ENCODE results near the gene SLC34A1. TPM values are rescaled to one million over a fixed set of nuclear protein-coding genes. Genes with fewer than 3 reads are reported as not detected.
"Not testable (repeated sequence)": the region's sequence is repeated elsewhere in the genome, so short reads cannot be mapped to it uniquely, and the experiment has no call there.

Gene SLC34A1
- total and polyA plus RNA-seq, 4 donors, result not detected

DNA sequence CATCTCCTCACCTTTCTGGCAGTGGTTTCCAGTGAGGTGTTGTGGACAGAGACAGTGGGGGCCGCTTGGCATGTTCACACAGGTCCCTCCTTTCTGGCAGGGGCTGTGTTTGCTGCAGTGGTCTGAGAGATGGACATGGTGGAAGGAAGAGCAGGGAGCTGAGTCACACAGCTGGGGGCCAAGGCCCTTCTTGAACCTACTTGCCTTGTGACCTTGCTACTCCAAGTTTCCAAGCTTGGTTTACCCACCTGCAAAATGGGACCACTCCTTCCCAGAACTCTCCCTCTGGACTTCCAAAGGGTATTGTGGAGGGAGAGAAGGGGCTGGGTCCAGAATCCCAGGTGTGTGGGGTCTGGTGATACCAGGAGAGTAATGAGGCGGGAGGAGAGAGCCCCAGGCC, 21.1 kb downstream of the SLC34A1 start:
- Histone ChIP-seq H3K9me3 (ENCODE audit: control insufficient read depth, low read length) (no peaks in the 10 kb centered on the region), H3K27me3 (ENCODE audit: control insufficient read depth in 1 of 2, insufficient read depth in 2 of 2, low read length in 1 of 2) (peaks cover 0 to 3% of the 10 kb centered on the region in 2 donors), H3K4me1 (ENCODE audit: control insufficient read depth in 1 of 2, insufficient read depth in 2 of 2, low read length in 2 of 2) (no peaks in the 10 kb centered on the region), H3K27ac (ENCODE audit: low read depth in 1 of 2, low read length in 2 of 2) (no peak overlapping the region), H3K36me3 (ENCODE audit: control insufficient read depth in 1 of 2, insufficient read depth in 2 of 2, low read length in 1 of 2) (no peaks in the 10 kb centered on the region), H3K4me3 (ENCODE audit: low read length in 2 of 2) (no peak overlapping the region)
- 86 to 100% methylated on average over 2 of the region's 2 CpGs for WGBS, 2 donors
- DNase-seq (no peak), ATAC-seq (ENCODE audit: low FRiP score) (no peak)
- intact Hi-C loops (cut with DNase I), result no loop called here

DNA sequence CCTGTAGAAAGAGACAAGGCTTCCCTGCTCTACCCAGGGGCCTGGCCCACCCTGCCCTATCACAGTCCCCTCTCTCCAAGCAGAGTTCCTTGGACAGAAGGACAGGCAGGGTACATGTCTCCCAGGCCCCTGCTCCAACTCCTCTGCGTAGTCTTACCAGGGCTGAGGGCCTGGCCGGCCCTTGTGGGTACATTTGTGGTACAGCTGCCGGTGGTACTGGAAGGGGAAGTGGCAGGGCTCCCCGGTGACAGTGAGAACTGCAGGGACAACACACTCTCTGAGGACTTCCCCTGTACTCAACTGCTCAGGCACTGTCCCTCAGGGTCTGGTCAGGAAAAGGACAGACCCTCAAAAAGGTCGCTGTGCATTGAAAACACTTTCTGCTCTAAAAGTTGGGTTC, 21.6 kb downstream of the SLC34A1 start:
- DNase-seq (peak in 1 of 2 donors; percentile 64), ATAC-seq (ENCODE audit: low FRiP score) (no peak)
- 88 to 92% methylated on average over 5 of the region's 5 CpGs for WGBS, 2 donors
- intact Hi-C loops (cut with DNase I), result no loop called here
- H3K4me3 ChIP-seq (ENCODE audit: low read length in 2 of 2), result no peak overlapping the region
- H3K36me3 ChIP-seq (ENCODE audit: control insufficient read depth in 1 of 2, insufficient read depth in 2 of 2, low read length in 1 of 2), result no peaks in the 10 kb centered on the region
- H3K9me3 ChIP-seq (ENCODE audit: control insufficient read depth, low read length), result no peaks in the 10 kb centered on the region
- peaks cover 0 to 3% of the 10 kb centered on the region in 2 donors for H3K27me3 ChIP-seq (ENCODE audit: control insufficient read depth in 1 of 2, insufficient read depth in 2 of 2, low read length in 1 of 2)
- H3K4me1 ChIP-seq (ENCODE audit: control insufficient read depth in 1 of 2, insufficient read depth in 2 of 2, low read length in 2 of 2), result no peaks in the 10 kb centered on the region
- no peak overlapping the region for H3K27ac ChIP-seq (ENCODE audit: low read depth in 1 of 2, low read length in 2 of 2)

DNA sequence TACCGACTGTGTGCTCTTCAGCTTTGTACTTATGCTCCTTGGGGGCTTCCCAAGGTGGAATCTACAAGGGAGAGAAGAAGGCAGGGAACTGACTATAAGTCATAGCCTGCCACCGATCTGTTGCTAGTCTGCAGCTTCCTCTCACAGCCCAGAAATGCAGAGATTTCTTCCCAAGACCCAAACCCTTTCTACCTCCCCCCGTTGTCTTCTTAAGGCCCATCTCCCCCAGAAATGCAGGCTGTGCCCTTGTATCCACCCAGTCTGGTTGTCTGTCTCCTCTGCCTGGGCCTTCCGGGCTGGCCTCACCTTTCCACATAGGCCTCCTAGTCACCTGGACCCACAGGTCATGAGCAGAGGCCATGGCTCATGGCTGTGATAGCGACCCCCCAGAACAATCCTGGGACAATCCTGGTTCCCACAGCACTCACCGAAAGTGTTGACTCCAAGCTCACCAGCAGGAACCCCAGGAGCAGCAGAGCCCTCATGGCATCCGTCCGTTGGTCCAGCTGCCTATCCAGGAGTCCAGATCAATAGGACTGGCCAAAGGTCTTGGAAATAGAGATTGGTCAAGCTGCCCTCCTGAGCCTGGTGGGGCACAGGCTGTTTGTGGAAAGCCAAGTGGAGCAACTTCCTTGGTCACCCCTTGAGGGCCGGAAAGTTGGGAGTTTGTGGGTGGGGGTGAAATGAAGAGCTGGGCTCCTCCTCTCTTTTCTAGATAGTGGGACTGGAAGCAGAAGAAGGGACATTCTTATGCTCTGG, 25.0 kb downstream of the SLC34A1 start, which contains the start of gene F12:
Gene F12, minus strand, starts transcription at position 522 of the 759 bp plus-strand sequence. Its CDS starts 37 bp downstream, at position 485.
- intact Hi-C loops (cut with DNase I), result no loop called here

GRCh38 chr5:177410575-177410974, 26.3 kb downstream of the SLC34A1 start:
- 89 to 92% methylated on average over 3 of the region's 3 CpGs for WGBS, 2 donors
- H3K4me1 ChIP-seq (ENCODE audit: control insufficient read depth in 1 of 2, insufficient read depth in 2 of 2, low read length in 2 of 2), result no peaks in the 10 kb centered on the region
- no peak for ATAC-seq (ENCODE audit: low FRiP score)

More for the DNA sequence above, 25.0 kb downstream of the SLC34A1 start, which contains the start of gene F12:
- Histone ChIP-seq H3K4me3 (ENCODE audit: low read length in 2 of 2) (no peak within 1 kb of the TSS), H3K9me3 (ENCODE audit: control insufficient read depth, low read length) (no peaks in the 10 kb centered on the region), H3K36me3 (ENCODE audit: control insufficient read depth in 1 of 2, insufficient read depth in 2 of 2, low read length in 1 of 2) (no peaks in the 10 kb centered on the region), H3K27ac (ENCODE audit: low read depth in 1 of 2, low read length in 2 of 2) (no peak within 1 kb of the TSS), H3K27me3 (ENCODE audit: control insufficient read depth in 1 of 2, insufficient read depth in 2 of 2, low read length in 1 of 2) (no peaks in the 10 kb centered on the region), H3K4me1 (ENCODE audit: control insufficient read depth in 1 of 2, insufficient read depth in 2 of 2, low read length in 2 of 2) (no peaks in the 10 kb centered on the region)
- ATAC-seq (ENCODE audit: low FRiP score) (no peak), DNase-seq (no peak)
- 90 to 92% methylated on average over 9 of the region's 9 CpGs for WGBS, 2 donors

GRCh38 chr5:177412603-177413233, 28.5 kb downstream of the SLC34A1 start:
- H3K4me3 ChIP-seq (ENCODE audit: low read length in 2 of 2), result no peak overlapping the region
- H3K4me1 ChIP-seq (ENCODE audit: control insufficient read depth in 1 of 2, insufficient read depth in 2 of 2, low read length in 2 of 2), result no peaks in the 10 kb centered on the region
- H3K27me3 ChIP-seq (ENCODE audit: control insufficient read depth in 1 of 2, insufficient read depth in 2 of 2, low read length in 1 of 2), result no peaks in the 10 kb centered on the region
- H3K36me3 ChIP-seq (ENCODE audit: control insufficient read depth in 1 of 2, insufficient read depth in 2 of 2, low read length in 1 of 2), result no peaks in the 10 kb centered on the region
- no peak overlapping the region for H3K27ac ChIP-seq (ENCODE audit: low read depth in 1 of 2, low read length in 2 of 2)
- intact Hi-C loops (cut with DNase I), result no loop called here
- DNase-seq (no peak), ATAC-seq (ENCODE audit: low FRiP score) (no peak)
- no peaks in the 10 kb centered on the region for H3K9me3 ChIP-seq (ENCODE audit: control insufficient read depth, low read length)
- WGBS, 2 donors, result 83 to 87% methylated on average over 8 of the region's 8 CpGs

More at GRCh38 chr5:177410575-177410974, 26.3 kb downstream of the SLC34A1 start:
- Histone ChIP-seq H3K4me3 (ENCODE audit: low read length in 2 of 2) (no peak overlapping the region), H3K27me3 (ENCODE audit: control insufficient read depth in 1 of 2, insufficient read depth in 2 of 2, low read length in 1 of 2) (no peaks in the 10 kb centered on the region), H3K9me3 (ENCODE audit: control insufficient read depth, low read length) (no peaks in the 10 kb centered on the region), H3K27ac (ENCODE audit: low read depth in 1 of 2, low read length in 2 of 2) (no peak overlapping the region), H3K36me3 (ENCODE audit: control insufficient read depth in 1 of 2, insufficient read depth in 2 of 2, low read length in 1 of 2) (no peaks in the 10 kb centered on the region)
- no peak for DNase-seq
- intact Hi-C loops (cut with DNase I), result no loop called here

- Histone ChIP-seq H3K4me1 (ENCODE audit: control insufficient read depth in 1 of 2, insufficient read depth in 2 of 2, low read length in 2 of 2) (no peaks in the 10 kb centered on the region), H3K9me3 (ENCODE audit: control insufficient read depth, low read length) (no peaks in the 10 kb centered on the region), H3K36me3 (ENCODE audit: control insufficient read depth in 1 of 2, insufficient read depth in 2 of 2, low read length in 1 of 2) (no peaks in the 10 kb centered on the region), H3K27me3 (ENCODE audit: control insufficient read depth in 1 of 2, insufficient read depth in 2 of 2, low read length in 1 of 2) (no peaks in the 10 kb centered on the region), H3K27ac (ENCODE audit: low read depth in 1 of 2, low read length in 2 of 2) (no peak overlapping the region), H3K4me3 (ENCODE audit: low read length in 2 of 2) (no peak overlapping the region)
- no peak for ATAC-seq (ENCODE audit: low FRiP score)
- intact Hi-C loops (cut with DNase I), result no loop called here
- WGBS, 2 donors, result 76 to 82% methylated on average over 3 of the region's 3 CpGs
- no peak for DNase-seq
These were observed 30.2 kb downstream of the SLC34A1 start for GRCh38 chr5:177414481-177414880.

- intact Hi-C loops (cut with DNase I); DNase-seq; H3K4me3 ChIP-seq (ENCODE audit: low read length in 2 of 2); H3K36me3 ChIP-seq (ENCODE audit: control insufficient read depth in 1 of 2, insufficient read depth in 2 of 2, low read length in 1 of 2); ATAC-seq (ENCODE audit: low FRiP score); H3K27me3 ChIP-seq (ENCODE audit: control insufficient read depth in 1 of 2, insufficient read depth in 2 of 2, low read length in 1 of 2); H3K4me1 ChIP-seq (ENCODE audit: control insufficient read depth in 1 of 2, insufficient read depth in 2 of 2, low read length in 2 of 2); H3K9me3 ChIP-seq (ENCODE audit: control insufficient read depth, low read length); H3K27ac ChIP-seq (ENCODE audit: low read depth in 1 of 2, low read length in 2 of 2): not testable (repeated sequence)
- WGBS, 2 donors, result 93 to 95% methylated on average over 6 of the region's 6 CpGs
These were observed 32.8 kb downstream of the SLC34A1 start for GRCh38 chr5:177417081-177417480.

DNA sequence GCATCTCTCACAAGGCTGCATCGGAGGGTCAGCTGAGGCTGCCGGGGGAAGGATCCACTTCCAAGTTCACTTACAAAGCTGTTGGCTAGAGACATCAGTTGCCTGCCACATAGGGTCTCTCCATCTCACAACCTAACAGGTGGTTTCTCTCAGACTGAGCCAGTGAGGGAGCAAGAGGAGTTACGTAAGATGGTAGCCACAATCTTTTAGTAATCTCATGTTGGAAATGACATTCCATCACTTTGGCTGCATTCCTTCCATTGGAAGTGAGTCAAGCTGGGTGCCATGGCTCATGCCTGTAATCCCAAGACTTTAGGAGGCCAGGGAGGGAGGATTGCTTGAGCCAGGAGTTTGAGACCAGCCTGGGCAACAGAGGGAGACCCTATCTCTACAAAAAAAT, 34.8 kb downstream of the SLC34A1 start:
- Histone ChIP-seq H3K4me1 (ENCODE audit: control insufficient read depth in 1 of 2, insufficient read depth in 2 of 2, low read length in 2 of 2) (no peaks in the 10 kb centered on the region), H3K36me3 (ENCODE audit: control insufficient read depth in 1 of 2, insufficient read depth in 2 of 2, low read length in 1 of 2) (no peaks in the 10 kb centered on the region), H3K27me3 (ENCODE audit: control insufficient read depth in 1 of 2, insufficient read depth in 2 of 2, low read length in 1 of 2) (no peaks in the 10 kb centered on the region), H3K27ac (ENCODE audit: low read depth in 1 of 2, low read length in 2 of 2) (no peak overlapping the region), H3K4me3 (ENCODE audit: low read length in 2 of 2) (no peak overlapping the region), H3K9me3 (ENCODE audit: control insufficient read depth, low read length) (no peaks in the 10 kb centered on the region)
- ATAC-seq (ENCODE audit: low FRiP score), result no peak
- 76 to 77% methylated on average over 3 of the region's 3 CpGs for WGBS, 2 donors
- no peak for DNase-seq
- intact Hi-C loops (cut with DNase I), result no loop called here

DNA sequence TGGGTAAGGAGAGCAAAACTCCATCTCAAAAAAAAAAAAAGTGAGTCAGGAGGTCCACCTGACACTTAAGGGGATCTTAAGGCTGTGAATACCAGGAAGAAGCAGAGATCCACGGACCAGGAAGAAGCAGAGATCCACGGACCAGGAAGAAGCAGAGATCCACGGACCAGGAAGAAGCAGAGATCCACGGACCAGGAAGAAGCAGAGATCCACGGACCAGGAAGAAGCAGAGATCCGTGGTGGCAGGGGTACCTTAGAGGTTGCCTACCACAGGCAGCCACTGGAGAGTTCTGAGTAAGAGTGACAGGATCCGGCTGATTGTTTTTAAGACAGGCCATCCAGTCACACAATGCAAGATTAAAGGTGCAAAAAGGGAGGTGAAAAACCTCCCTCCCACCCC, 36.2 kb downstream of the SLC34A1 start:
- H3K27ac ChIP-seq (ENCODE audit: low read depth in 1 of 2, low read length in 2 of 2); H3K4me3 ChIP-seq (ENCODE audit: low read length in 2 of 2); DNase-seq; H3K4me1 ChIP-seq (ENCODE audit: control insufficient read depth in 1 of 2, insufficient read depth in 2 of 2, low read length in 2 of 2); H3K9me3 ChIP-seq (ENCODE audit: control insufficient read depth, low read length); H3K27me3 ChIP-seq (ENCODE audit: control insufficient read depth in 1 of 2, insufficient read depth in 2 of 2, low read length in 1 of 2); intact Hi-C loops (cut with DNase I); H3K36me3 ChIP-seq (ENCODE audit: control insufficient read depth in 1 of 2, insufficient read depth in 2 of 2, low read length in 1 of 2); ATAC-seq (ENCODE audit: low FRiP score): not testable (repeated sequence)
- 82 to 85% methylated on average over 7 of the region's 7 CpGs for WGBS, 2 donors
